ENCODE measurements around the gene GRK2. TPM values are rescaled to one million over a fixed set of nuclear protein-coding genes. Genes with fewer than 3 reads are reported as not detected.

GRK2 gene
- total and polyA plus RNA-seq, 2 donors (not counting 3 experiments of a cell fraction or from before 2014, with no cell fraction given): 57.9 to 62.3 TPM

DNA sequence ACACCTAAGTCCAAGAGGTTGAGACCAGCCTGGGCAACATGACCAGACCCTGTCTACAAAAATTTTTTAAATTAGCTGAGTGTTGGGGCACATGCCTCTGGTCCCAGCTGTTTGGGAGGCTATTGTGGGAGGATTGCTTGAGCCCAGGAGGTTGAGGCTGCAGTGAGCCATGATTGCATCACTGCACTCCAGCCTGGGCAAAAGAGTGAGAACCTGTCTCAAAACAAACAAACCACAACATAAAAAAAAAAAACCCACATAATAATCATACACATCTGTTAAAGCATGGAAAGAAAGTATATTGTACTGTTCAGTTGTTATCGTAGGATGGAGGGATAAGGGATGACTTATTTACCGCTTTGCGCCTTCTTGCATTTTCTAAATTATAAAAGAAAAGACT lies 35.9 kb upstream of the GRK2 start:
- Histone ChIP-seq H3K27ac (ENCODE audit: insufficient read depth, low read depth, low read length) (no peak overlapping the region), H3K9ac (replicated peaks; ENCODE audit: extremely low read depth, insufficient read depth, low read length) (no peak overlapping the region), H3K36me3 (ENCODE audit: control insufficient read depth in 2 of 2, extremely low read depth in 1 of 2, insufficient read depth in 2 of 2, low read length in 2 of 2) (peaks cover 15 to 23% of the 10 kb centered on the region in 2 experiments), H3K79me2 (ENCODE audit: control insufficient read depth, insufficient read depth, low read length) (no peaks in the 10 kb centered on the region), H3K4me2 (ENCODE audit: insufficient read depth, low read length) (no peak overlapping the region), H3K4me3 (replicated peaks in 1 of 3; ENCODE audit: insufficient read depth in 1 of 3, low read depth in 1 of 3, low read length in 3 of 3) (no peak overlapping the region), H3K27me3 (ENCODE audit: control insufficient read depth in 2 of 2, insufficient read depth in 2 of 2, low read length in 2 of 2) (no peaks in the 10 kb centered on the region), H3K4me1 (ENCODE audit: control insufficient read depth, extremely low read depth, insufficient read depth, low read length) (no peaks in the 10 kb centered on the region), H3K9me3 (replicated peaks; ENCODE audit: control insufficient read depth, insufficient read depth, low read length) (no peaks in the 10 kb centered on the region), H3K9me1 (replicated peaks; ENCODE audit: control insufficient read depth, extremely low read depth, insufficient read depth, low read length) (no peaks in the 10 kb centered on the region), H4K20me1 (replicated peaks; ENCODE audit: control insufficient read depth, extremely low read depth, insufficient read depth, low read length) (no peaks in the 10 kb centered on the region), H2AFZ (ENCODE audit: low read depth, low read length) (no peak overlapping the region)
- intact Hi-C loops (cut with micrococcal nuclease): no loop called here
- DNase-seq (ENCODE audit: low read depth, low spot score) (no peak), FAIRE-seq (no peak)
- BruUV-seq (replicated peaks): no TSS peak
- dilution Hi-C loops (cut with MboI; ENCODE audit: extremely low pct_ligation_motif_present, low sequenced_read_pairs): no loop called here
- TF ChIP-seq GATA2 (IDR thresholded peaks at IDR 0.05; ENCODE audit: insufficient read depth, insufficient read length, low read depth, low read length) (no peak), EZH2 (IDR thresholded peaks at IDR 0.05; ENCODE audit: borderline replicate concordance, low read depth, low read length, severe bottlenecking) (no peak), POLR2AphosphoS5 (IDR thresholded peaks at IDR 0.05; ENCODE audit: insufficient read depth, low read depth, low read length) (no peak), POLR2A (IDR thresholded peaks at IDR 0.05; ENCODE audit: low read depth, low read length) (no peak)
- TF ChIP-seq, protein P1, sequence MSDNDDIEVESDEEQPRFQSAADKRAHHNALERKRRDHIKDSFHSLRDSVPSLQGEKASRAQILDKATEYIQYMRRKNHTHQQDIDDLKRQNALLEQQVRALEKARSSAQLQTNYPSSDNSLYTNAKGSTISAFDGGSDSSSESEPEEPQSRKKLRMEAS (IDR thresholded peaks at IDR 0.05; ENCODE audit: insufficient read depth, insufficient read length): no peak
- ChIA-PET POLR2A (no interaction called here), CTCF (interaction anchor here (1.0 kb wide), 1 partner anchor 12 kb away, joined by 3 read pairs; no protein-coding TSS in a partner anchor)

DNA sequence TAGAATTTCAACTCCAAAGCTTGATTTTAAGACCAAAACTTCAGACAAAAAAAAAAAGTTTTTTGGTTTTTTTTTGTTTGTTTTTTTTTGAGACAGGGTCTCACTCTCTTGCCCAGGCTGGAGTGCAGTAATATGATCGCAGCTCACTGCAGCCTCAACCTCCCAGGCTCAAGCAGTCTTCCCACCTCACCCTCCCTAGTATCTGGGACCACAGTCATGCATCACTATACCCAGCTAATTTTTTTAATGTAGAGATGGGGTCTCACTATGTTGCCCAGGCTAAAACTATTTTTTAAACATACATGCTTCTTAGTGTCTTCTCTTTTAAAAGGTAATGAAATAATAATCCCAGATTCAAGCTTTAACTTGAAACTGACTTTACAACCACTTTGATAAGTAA lies 35.4 kb upstream of the GRK2 start:
- no peaks in the 10 kb centered on the region for H3K27me3 ChIP-seq (ENCODE audit: control insufficient read depth in 2 of 2, insufficient read depth in 2 of 2, low read length in 2 of 2)
- FAIRE-seq: no peak
- H3K9me1 ChIP-seq (replicated peaks; ENCODE audit: control insufficient read depth, extremely low read depth, insufficient read depth, low read length): no peaks in the 10 kb centered on the region
- ChIA-PET POLR2A (no interaction called here), CTCF (interaction anchor here (1.0 kb wide), 1 partner anchor 12 kb away, joined by 3 read pairs; no protein-coding TSS in a partner anchor)
- intact Hi-C loops (cut with micrococcal nuclease): no loop called here
- TF ChIP-seq POLR2A (IDR thresholded peaks at IDR 0.05; ENCODE audit: low read depth, low read length) (no peak), JUN (IDR thresholded peaks at IDR 0.05; ENCODE audit: borderline replicate concordance, insufficient read depth, insufficient read length, low read depth) (no peak), CTCF (IDR thresholded peaks at IDR 0.05; ENCODE audit: extremely low read depth in 1 of 2, insufficient read depth in 1 of 2, low read depth in 1 of 2, low read length in 2 of 2) (no peak), EZH2 (IDR thresholded peaks at IDR 0.05; ENCODE audit: borderline replicate concordance, low read depth, low read length, severe bottlenecking) (no peak), POLR2AphosphoS5 (IDR thresholded peaks at IDR 0.05; ENCODE audit: insufficient read depth, low read depth, low read length) (no peak), GATA2 (IDR thresholded peaks at IDR 0.05; ENCODE audit: insufficient read depth, insufficient read length, low read depth, low read length) (no peak), MYC (IDR thresholded peaks at IDR 0.05; ENCODE audit: low read depth, low read length) (no peak), FOS (IDR thresholded peaks at IDR 0.05; ENCODE audit: borderline replicate concordance, insufficient read depth, low read length) (no peak)
- TF ChIP-seq, protein P1 (IDR thresholded peaks at IDR 0.05; ENCODE audit: insufficient read depth, insufficient read length): no peak
- no peak overlapping the region for H3K4me2 ChIP-seq (ENCODE audit: insufficient read depth, low read length)
- BruUV-seq (replicated peaks): no TSS peak
- H4K20me1 ChIP-seq (replicated peaks; ENCODE audit: control insufficient read depth, extremely low read depth, insufficient read depth, low read length): no peaks in the 10 kb centered on the region
- no peak overlapping the region for H3K9ac ChIP-seq (replicated peaks; ENCODE audit: extremely low read depth, insufficient read depth, low read length)
- DNase-seq (ENCODE audit: low read depth, low spot score): no peak
- no peak overlapping the region for H3K4me3 ChIP-seq (replicated peaks in 1 of 3; ENCODE audit: insufficient read depth in 1 of 3, low read depth in 1 of 3, low read length in 3 of 3)
- no peaks in the 10 kb centered on the region for H3K4me1 ChIP-seq (ENCODE audit: control insufficient read depth, extremely low read depth, insufficient read depth, low read length)
- dilution Hi-C loops (cut with MboI; ENCODE audit: extremely low pct_ligation_motif_present, low sequenced_read_pairs): no loop called here
- H3K36me3 ChIP-seq (ENCODE audit: control insufficient read depth in 2 of 2, extremely low read depth in 1 of 2, insufficient read depth in 2 of 2, low read length in 2 of 2): peaks cover 15 to 23% of the 10 kb centered on the region in 2 experiments
- H3K9me3 ChIP-seq (replicated peaks; ENCODE audit: control insufficient read depth, insufficient read depth, low read length): no peaks in the 10 kb centered on the region
- no peaks in the 10 kb centered on the region for H3K79me2 ChIP-seq (ENCODE audit: control insufficient read depth, insufficient read depth, low read length)
- no peak overlapping the region for H2AFZ ChIP-seq (ENCODE audit: low read depth, low read length)
- H3K27ac ChIP-seq (ENCODE audit: insufficient read depth, low read depth, low read length): no peak overlapping the region
